Iris pigment epithelial cell (primary cell): ENCODE results near the gene HORMAD2.

Source experiments
- DNase-seq: peaks from one replicate; pipeline ENCODE4 v3.0.0-alpha.2; 2011; ENCODE audit warnings: low read depth

HORMAD2 gene

GRCh38 chr22:30105483-30105882, 25.2 kb downstream of the HORMAD2 start:
- no peak for DNase-seq

- DNase-seq: no peak
These were observed 33.2 kb downstream of the HORMAD2 start for GRCh38 chr22:30113494-30113893.

- DNase-seq: peak; percentile 5
These were observed 34.1 kb downstream of the HORMAD2 start for GRCh38 chr22:30114361-30114760.

GRCh38 chr22:30115705-30116104, 35.4 kb downstream of the HORMAD2 start:
- peak; percentile 17 for DNase-seq

GRCh38 chr22:30116362-30117117, 36.3 kb downstream of the HORMAD2 start:
- DNase-seq: peak; percentile 85

GRCh38 chr22:30117256-30117655, 37.0 kb downstream of the HORMAD2 start:
- DNase-seq: no peak

- DNase-seq: no peak
These were observed 38.0 kb downstream of the HORMAD2 start for GRCh38 chr22:30118291-30118690.

GRCh38 chr22:30121960-30122359, 41.7 kb downstream of the HORMAD2 start:
- DNase-seq: no peak

- no peak for DNase-seq
These were observed 43.2 kb downstream of the HORMAD2 start for GRCh38 chr22:30123463-30123862.

GRCh38 chr22:30127749-30128166, 47.5 kb downstream of the HORMAD2 start:
- DNase-seq: peak; percentile 81

GRCh38 chr22:30128511-30128910, 48.2 kb downstream of the HORMAD2 start:
- no peak for DNase-seq

GRCh38 chr22:30129636-30130035, 49.4 kb downstream of the HORMAD2 start:
- no peak for DNase-seq

- DNase-seq: no peak
These were observed 52.2 kb downstream of the HORMAD2 start for GRCh38 chr22:30132290-30132996.

GRCh38 chr22:30140414-30140813, 60.1 kb downstream of the HORMAD2 start:
- no peak for DNase-seq

- DNase-seq: no peak
These were observed 63.0 kb downstream of the HORMAD2 start for GRCh38 chr22:30143265-30143664.

GRCh38 chr22:30144391-30144790, 64.1 kb downstream of the HORMAD2 start:
- no peak for DNase-seq

GRCh38 chr22:30150212-30150611, 69.9 kb downstream of the HORMAD2 start:
- DNase-seq: no peak

- no peak for DNase-seq
These were observed 78.0 kb downstream of the HORMAD2 start for GRCh38 chr22:30158277-30158676.

- peak; percentile 23 for DNase-seq
These were observed 78.7 kb downstream of the HORMAD2 start for GRCh38 chr22:30158744-30159500.

- DNase-seq: peak; percentile 91
These were observed 79.5 kb downstream of the HORMAD2 start for GRCh38 chr22:30159561-30160353.

- no peak for DNase-seq
These were observed 80.8 kb downstream of the HORMAD2 start for GRCh38 chr22:30161051-30161469.

- no peak for DNase-seq
These were observed 87.0 kb downstream of the HORMAD2 start for GRCh38 chr22:30167296-30167695.
